IPS-18c (cell line): ENCODE results near the gene OSBPL2.

Experiments used
- H3K4me3 ChIP-seq: 2 replicates; pipeline ENCODE4 v1.7.0; 2013; ENCODE audit warnings: low read depth, mild to moderate bottlenecking, low read length, moderate library complexity; ENCODE audit not compliant: insufficient read depth
- H3K9me3 ChIP-seq: one replicate; pipeline ENCODE4 v1.6.1; 2013; ENCODE audit warnings: mild to moderate bottlenecking, low read length, moderate library complexity; ENCODE audit not compliant: control insufficient read depth, insufficient read depth

The OSBPL2 gene

DNA sequence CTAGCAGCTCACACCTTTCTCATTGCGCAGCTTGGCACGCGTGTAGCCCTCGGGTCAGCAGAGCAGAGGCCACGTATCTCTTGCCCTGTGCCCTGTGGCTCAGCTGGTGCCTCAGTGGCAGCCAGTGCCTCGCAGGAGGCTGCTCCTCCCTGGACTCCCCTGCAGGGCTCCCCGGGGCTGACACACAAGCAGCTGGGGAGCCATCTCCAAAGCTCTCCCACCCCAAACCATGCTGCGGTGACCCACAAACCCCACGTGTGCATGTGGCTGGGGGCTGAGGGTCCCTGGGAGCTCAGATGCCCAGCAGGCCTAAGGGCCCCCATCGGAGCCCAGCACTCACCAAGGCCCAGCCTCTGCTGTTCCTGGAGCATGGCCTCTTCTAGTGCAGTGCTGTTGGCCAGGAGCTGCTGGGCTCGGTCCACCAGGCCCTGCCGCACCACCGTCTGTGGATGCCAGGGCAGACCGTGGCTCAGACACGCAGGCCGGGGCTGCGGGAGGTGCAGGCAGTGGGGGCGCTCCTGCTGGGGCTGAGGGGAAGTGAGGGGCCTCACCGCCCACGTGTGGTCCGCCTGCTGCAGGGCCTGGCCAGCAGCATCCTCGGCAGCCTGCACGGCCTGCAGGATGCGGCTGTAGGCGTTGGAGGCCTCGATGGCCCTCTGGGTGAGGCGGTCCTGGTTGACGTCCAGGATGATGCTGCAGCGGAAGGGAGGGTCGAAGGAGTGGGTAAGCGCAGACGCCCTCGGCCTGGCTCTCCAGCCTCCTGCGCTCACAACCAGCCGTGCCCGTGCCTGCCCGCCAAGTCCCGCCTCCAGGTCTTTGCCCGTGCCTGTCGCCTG, 78.2 kb downstream of the OSBPL2 start:
- Histone ChIP-seq H3K4me3 (no peak overlapping the region), H3K9me3 (peaks cover 10% of the 10 kb centered on the region)

DNA sequence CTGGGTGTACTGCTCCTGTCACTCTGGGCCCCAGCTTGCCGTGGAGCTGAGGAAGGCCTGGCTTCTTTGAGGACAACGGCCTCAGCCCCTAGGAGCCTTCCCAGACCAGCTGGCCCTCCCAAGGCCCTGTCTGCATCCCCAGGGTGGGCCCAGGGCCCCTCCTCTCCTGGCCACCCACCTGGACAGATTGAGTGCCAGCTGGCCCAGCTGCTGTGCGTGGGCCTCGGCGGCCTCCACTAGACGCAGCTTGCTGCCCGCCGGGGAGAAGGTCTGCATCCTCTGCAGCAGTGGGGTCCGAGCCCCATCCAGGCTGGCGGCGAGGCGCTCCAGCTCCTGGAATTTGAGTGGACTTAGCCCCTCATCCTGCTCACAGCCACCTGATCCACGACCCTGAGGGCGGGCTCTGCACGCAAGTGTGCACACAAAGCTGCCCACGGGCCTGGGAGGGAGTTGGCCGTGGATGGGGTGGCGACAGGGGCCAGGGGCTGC, 78.9 kb downstream of the OSBPL2 start:
- H3K9me3 ChIP-seq, result peaks cover 10% of the 10 kb centered on the region
- no peak overlapping the region for H3K4me3 ChIP-seq

DNA sequence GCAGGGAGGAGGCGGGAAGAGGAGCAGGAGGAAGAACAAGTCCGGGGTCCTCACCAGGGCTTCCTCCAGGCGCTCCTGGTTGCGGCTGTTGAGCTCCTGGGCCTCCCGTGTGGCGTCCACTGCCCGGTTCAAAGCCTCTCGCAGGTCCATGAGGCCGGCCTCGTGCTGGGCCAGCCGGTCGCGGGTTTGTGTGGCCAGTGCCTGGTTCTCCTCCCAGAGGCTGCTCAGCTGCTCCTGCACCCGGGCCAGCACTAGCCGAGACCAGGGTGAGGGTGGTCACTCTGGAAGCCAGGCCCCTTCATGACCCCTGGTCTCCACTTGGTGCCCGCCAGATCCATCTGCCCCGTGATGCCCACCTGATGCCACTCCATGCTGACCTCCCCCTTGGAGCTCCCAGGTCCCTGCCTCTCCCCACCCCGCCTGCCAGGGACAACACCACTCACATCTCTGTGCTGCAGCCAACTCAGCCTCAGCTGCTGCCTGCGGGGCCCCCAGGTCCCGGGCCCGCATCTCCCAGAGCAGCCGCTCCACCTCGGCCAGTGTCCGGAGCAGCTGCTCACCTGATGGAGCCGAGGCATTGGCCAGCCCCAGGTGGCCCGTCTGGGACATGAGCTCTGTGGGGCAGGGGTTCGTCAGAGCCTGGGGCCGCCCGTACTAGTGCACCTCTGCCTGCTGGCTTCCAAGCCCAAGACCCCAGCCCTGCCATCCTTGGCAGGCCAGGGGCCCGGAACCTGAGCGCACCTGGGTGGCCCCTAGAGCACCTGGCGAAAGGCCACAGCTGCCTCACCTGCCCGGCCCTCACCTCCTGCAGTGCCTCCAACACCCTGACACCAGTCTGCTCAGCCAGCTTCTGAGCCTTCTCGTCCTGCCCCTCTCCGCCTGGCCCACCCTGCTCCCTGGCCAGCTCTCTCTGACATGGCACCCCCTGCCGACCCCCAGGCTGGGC, 80.4 kb downstream of the OSBPL2 start:
- no peak overlapping the region for H3K4me3 ChIP-seq
- H3K9me3 ChIP-seq, result peaks cover 10% of the 10 kb centered on the region

DNA sequence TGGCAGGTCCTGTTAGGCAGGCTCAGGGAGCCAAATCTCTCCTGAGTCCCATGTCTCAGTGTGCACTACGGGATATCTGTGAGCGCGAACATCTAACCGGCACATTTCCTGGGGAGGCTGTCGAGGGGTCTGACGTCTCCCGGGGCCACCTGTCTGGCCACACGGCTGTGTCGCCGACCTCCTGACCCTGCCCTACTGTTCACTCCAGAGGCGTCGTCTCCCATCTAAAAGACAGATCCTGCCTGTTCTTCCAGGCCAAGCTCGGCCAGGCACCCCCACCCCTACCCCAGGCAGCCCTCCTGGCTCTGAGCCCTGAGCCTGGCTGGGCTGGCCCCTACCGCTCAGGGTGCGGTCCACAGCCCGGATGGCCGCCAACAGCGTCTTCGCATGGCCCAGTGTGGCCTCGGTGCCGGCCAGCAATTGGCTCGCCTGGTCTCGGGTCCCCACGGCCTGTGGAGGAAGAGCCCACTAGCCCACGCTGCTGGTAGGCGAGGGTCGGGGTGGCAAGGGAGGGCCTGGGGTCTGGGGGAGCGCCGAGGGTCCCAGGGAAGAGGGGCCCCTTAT, 81.1 kb downstream of the OSBPL2 start:
- Histone ChIP-seq H3K4me3 (no peak overlapping the region), H3K9me3 (peaks cover 10% of the 10 kb centered on the region)

DNA sequence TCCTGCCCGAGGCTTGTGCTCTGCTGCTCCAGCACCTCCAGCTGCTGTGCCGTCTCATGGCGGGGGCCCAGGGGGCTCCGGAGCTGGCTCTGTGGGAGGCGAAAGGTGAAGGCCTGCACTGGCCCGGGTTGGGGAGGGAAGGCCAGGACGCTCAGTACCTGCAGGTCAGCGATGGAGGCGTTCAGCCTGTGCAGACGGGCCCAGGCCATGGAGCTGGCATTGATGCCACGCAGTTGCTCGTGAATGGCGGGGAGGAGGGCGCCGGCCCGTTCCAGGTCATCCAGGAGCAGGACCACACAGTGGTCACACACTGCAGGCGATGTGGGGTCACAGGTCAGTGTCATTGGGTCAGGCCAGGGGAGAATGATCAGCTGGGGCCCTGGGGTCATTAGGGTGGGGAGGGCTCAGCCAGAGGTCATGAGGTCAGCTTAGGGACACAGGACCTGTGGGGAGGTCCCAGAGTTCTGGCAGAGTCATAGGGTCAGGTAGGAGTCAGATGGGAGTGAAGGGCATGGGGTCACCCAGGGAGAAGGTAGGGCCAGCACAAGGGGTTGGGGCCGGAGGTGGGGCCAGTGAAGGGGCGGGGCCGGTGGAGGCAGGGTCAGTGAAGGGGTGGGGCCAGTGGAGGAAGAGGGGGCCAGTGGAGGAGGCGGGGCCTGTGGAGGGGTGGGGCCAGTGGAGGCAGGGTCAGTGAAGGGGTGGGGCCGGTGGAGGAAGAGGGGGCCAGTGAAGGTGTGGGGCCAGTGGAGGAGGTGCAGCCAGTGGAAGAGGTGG, 82.4 kb downstream of the OSBPL2 start:
- no peak overlapping the region for H3K4me3 ChIP-seq

DNA sequence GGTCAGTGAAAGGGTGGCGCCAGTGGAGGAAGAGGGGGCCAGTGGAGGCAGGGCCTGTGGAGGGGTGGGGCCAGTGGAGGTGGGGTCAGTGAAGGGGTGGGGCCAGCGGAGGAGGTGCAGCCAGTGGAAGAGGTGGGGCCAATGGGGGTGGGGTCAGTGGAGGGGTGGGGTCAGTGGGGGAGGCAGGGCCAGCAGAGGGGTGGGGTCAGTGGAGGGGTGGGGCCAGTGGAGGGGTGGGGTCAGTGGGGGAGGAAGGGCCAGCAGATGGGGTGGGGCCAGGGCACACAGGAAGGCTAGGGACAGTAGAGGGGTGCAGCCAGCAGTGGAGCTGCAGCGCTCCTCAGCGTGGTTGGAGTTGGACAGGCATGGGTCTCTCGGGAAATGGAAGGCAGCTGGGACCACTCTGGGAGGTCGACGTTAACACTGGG, 83.2 kb downstream of the OSBPL2 start:
- no peak overlapping the region for H3K4me3 ChIP-seq
- peaks cover 10% of the 10 kb centered on the region for H3K9me3 ChIP-seq

More for the DNA sequence above, 82.4 kb downstream of the OSBPL2 start:
- peaks cover 10% of the 10 kb centered on the region for H3K9me3 ChIP-seq

DNA sequence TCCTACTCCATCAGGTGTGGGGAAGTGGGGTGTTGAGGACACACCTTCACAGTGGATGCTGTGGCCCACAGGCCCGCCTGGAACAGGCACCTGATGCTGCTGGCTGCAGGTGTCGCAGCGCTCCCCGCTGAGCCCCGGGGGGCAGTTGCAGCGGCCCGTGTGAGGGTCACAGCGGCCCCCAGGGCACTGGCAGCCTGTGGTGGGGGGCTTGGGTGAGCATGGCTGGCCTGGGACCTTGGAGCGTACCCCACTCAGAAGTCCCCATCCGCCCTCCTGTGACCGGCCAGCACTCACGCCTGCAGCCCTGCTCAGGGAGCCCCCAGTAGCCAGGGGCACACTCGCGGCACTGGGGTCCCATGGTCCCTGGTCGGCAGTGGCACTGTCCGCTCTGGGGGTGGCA, 83.7 kb downstream of the OSBPL2 start:
- H3K9me3 ChIP-seq, result peaks cover 7% of the 10 kb centered on the region
- no peak overlapping the region for H3K4me3 ChIP-seq

DNA sequence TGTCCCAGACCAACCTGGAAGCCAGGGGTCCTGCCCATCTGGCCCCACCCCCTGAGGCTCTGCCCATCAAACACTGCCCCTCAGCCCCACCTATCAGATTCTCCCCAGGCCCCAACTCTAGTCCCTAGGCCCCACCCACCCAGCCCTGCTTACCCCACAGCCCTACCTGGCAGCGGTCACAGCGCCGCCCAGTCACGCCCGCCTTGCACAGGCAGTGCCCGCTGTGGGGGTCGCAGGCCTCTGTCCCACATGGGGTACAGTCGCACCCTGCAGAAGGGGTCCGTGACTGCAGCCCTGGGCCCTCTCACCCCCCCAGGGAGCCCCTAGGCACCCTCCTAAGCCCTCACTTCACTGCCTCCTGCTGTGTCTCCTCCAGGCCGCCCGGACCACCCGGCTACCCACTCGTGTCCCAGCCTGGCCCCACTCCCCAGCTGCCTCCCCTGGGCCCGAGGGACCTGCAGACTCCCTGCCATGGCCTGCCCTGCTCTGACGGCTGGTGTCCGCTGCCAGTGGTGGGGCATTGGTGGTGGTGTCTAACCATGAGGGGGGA, 84.2 kb downstream of the OSBPL2 start:
- Histone ChIP-seq H3K4me3 (no peak overlapping the region), H3K9me3 (peaks cover 6% of the 10 kb centered on the region)

DNA sequence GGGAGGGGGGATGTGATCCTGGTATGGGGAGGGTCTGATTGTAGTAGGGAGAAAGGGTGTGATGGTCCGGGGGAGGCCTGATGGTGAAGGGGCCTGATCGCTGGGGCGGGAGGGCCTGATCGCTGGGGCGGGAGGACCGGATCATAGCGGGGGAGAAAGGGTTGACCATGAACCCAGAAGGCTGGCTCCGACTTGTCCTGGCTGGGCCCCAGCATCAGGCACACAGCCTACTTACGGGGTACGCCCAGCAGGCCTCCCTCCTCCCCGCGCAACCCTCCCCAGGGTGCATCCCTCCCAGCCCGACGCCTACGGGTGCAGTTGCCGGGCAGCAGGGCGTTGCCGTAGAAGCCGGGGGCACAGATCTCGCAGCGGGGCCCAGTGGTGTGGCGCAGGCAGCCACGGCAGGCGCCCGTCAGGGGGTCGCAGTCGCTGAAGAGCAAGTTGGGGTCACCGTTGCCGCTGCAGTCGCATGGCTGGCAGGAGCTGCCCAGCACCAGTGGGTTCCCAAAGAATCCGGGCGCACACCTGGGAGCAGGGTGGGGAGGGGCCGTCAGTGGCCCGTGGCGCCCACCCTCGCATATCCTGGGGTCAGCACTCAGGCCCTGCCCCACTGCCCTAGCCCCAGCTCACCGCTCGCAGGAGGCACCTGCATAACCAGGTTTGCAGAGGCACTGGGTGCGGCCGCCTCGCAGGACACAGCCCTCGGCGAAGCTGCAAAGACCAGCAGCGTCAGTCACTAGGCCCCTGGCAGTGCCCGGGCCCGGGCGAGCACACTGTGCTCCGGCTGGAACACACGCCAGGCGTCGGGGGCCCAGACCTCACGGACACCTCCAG, 85.0 kb downstream of the OSBPL2 start:
- peaks cover 6% of the 10 kb centered on the region for H3K9me3 ChIP-seq
- H3K4me3 ChIP-seq, result no peak overlapping the region

DNA sequence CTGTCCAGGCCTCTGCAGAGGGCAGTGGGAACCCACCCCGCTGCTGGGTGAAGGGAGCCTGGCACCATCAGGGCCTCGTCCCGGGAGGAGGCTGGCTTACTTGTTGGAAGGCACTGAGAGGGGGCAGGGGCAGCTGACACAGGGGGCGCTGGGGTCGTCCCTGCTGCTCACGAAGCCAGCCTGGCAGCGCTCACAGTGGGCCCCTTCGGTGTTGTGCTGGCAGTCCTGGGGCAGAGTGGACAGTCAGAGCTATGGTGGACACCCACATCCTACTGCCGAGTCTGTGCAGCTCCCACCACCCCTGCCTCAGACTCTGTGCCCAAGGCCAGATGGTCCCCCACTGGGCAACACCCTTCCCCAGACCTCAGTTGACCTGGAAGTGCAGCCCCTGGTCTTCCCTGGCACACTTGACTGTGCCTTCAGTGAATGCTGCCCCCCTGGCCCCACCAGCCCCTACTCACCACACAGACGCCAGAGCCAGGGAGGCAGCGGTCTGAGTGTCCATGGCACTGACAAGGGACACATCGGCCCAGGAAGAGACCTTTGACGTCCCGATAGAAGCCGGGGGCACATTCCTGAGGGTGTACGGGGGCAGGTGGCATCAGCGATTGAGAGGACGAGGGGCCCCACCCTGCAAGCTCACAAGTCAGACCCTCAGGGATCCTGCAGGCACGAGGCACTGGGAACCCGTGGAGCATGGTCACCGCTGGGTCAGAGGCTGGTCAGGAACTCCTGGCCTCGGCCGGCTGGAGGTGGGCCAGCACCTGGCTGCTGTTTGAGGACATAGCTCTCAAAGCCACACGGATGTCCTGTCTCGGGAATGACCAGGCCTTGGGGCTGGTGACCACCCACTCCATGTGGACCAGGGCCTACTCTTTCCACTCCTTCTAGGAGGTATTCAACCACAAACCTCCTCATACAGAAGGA, 85.9 kb downstream of the OSBPL2 start:
- Histone ChIP-seq H3K9me3 (no peaks in the 10 kb centered on the region), H3K4me3 (no peak overlapping the region)

DNA sequence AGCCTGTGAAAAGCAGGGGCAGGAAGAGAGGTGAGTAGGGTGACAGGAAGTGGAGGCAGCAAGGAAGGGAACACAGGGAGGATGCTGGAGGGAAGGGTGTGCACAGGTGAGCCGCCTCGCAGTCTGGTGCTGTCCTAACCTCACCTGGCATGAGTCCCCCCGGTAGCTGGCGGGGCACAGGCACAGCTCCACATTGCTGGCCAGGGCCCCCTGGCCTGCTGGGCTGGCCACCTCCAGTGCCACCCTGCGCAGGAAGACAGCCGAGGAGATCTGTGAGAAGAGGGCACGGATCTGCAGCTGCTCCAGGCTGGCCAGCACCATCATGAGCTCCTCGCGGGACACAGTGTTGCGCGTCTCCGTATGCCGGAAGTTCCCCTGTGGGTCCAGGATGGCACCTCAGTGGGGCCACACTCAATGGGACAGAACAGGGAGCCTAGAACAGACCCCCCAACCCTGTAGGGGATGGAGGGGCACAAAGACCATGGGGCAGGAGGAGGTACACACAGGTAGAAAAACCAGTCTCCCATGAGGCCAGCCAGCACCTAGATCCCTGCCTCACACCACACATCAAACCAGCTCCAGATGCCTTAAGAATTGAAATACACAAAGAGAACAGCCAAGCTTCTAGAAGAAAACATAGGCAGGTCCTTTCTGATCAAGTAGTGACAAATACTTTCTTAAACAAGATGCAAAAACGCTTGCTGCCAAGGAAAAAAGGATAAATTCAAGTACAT, 87.0 kb downstream of the OSBPL2 start:
- no peak overlapping the region for H3K4me3 ChIP-seq
- no peaks in the 10 kb centered on the region for H3K9me3 ChIP-seq

DNA sequence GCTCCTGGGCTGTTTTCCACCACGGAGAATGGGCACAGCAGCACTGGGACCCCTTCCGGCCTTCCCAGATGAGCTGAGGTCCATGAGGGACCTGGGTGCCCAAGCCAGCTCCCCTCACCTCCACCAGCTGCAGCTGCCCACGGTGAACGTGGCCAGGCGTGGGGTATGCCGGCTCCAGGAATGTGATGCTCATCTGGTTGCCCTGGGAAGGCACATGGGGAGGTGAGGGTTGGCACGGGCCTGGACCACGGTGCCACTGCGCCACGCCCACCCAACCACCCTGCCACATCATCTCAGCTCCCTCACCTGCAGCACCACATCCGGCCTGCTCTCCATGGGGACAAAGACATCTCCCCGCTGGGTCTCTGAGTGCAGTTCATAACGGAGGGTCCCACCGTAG, 88.2 kb downstream of the OSBPL2 start:
- H3K9me3 ChIP-seq, result no peaks in the 10 kb centered on the region
- H3K4me3 ChIP-seq, result no peak overlapping the region

DNA sequence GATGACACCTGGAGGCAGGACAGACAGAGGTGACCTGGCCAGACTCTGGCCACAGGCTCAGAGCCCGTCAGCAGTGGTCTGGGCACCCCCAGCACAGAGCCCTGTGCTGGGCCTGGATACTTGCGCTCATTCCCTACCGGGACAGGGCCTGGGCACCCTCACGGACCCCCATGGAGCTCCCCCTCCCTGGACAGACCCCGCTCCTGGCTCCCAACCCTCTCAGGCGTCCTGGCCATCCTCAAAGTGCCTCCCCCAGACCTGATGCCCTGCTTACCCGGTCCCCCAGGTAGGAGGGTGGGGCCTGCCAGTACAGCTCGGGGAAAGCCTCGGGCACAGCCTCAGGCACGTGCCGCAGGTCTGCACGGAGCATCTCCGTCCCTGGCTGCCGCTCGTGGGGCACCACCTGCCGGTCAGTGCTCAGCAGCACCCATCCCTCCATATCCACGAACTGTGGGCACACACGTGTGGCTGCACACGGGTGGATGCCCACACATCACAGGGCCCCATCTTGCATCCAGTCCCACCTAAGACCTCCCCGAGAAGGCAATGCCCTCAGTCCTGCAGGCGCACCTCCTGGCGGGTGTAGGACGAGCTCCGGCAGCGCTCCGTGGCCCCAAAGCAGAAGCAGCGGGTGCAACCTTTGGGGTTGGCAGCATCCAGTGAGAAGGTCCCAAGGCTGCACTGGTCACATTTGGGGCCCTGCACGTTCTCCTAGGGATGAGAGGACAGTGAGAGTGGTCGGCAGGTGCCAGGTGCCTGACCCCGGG, 88.8 kb downstream of the OSBPL2 start:
- H3K9me3 ChIP-seq, result no peaks in the 10 kb centered on the region

More for the DNA sequence above, 88.8 kb downstream of the OSBPL2 start:
- H3K4me3 ChIP-seq, result no peak overlapping the region
